Ovary (tissue), 9 donors: Measurements from ENCODE around the gene TNFSF13. TPM values are rescaled to one million over a fixed set of nuclear protein-coding genes. Genes with fewer than 3 reads are reported as not detected.

Experiments
- DNase-seq, 5 donors: peaks; one replicate each; pipeline ENCODE4 v3.0.0-alpha.2; 2019 to 2020
- H3K27ac ChIP-seq, 2 donors: fragments of 200-600 bp; one replicate each; pipeline versions ENCODE4 v1.5.1 to v1.8.0; 2019 to 2022
- H3K27me3 ChIP-seq: fragments of 200-600 bp; one replicate; pipeline ENCODE4 v1.8.0; 2022
- H3K36me3 ChIP-seq: fragments of 200-600 bp; sonication (generic); one replicate; pipeline ENCODE4 v1.5.1; 2019
- H3K4me1 ChIP-seq: one replicate; pipeline ENCODE4 v1.8.1; 2013; ENCODE audit warnings: mild to moderate bottlenecking, moderate library complexity; ENCODE audit not compliant: insufficient read depth
- H3K4me3 ChIP-seq: fragments of 200-600 bp; sonication (generic); one replicate; pipeline ENCODE4 v1.5.1; 2017
- H3K9me3 ChIP-seq, 2 donors: fragments of 200-600 bp in 1 of 2; sonication (generic) in 1 of 2; one replicate each; pipeline versions ENCODE4 v1.5.1 to v1.8.1; 2013 to 2019; ENCODE audit warnings: mild to moderate bottlenecking in 1 of 2, moderate library complexity in 1 of 2
- CTCF ChIP-seq, 3 donors: fragments of 450-650 bp in 2 of 3; fragments of 200-600 bp in 1 of 3; IDR thresholded peaks; one replicate each; pipeline versions ENCODE4 v1.5.1 to v1.8.0; 2016 to 2022; ENCODE audit warnings: antibody characterized with exemption in 3 of 3, mild to moderate bottlenecking in 1 of 3
- EP300 ChIP-seq: sonication (generic); formaldehyde crosslinking; IDR thresholded peaks from one replicate; pipeline ENCODE4 v1.6.1; 2017; ENCODE audit warnings: antibody characterized with exemption
- POLR2A ChIP-seq: fragments of 450-650 bp; IDR thresholded peaks from one replicate; pipeline ENCODE4 v1.6.1; 2017; ENCODE audit warnings: antibody characterized with exemption, mild to moderate bottlenecking, moderate library complexity
- WGBS, 3 donors: extraction: QIAGEN DNeasy Blood & Tissue Kit in 1 of 3; methylation state at CpG; one replicate each; pipeline versions ENCODE4 v1.1.5 to v1.1.7; 2013 to 2017; 5-methylcytosine and 5-hydroxymethylcytosine counted together
- intact Hi-C, 4 donors: fragments of 100-400 bp; cut with DNase I; formaldehyde crosslinking; loops; one replicate each; pipeline versions ENCODE4 v1.11.0 to v1.15.1; 2022 to 2023
- polyA plus RNA-seq, 2 donors: library from polyadenylated mRNA; stranded (reverse); fragments of 200-250 nt in 1 of 2; fragments of 350-450 nt in 1 of 2; fragmentation: Illumina TruSeq in 1 of 2; extraction: RNeasy Lipid Tissue Mini Kit (QIAGEN cat#74804) in 1 of 2; gene quantifications; one replicate each; pipeline ENCODE4 v1.2.3, GENCODE V29; 2013 to 2014
- total RNA-seq, 7 donors: library from RNA; depleted of rRNA in 2 of 7; stranded (reverse); fragments of >200 nt in 2 of 7; fragmentation: NEBNext Ultra II Directional in 3 of 7; extraction: Animal tissue kit (Norgen Biotek cat#: 25700) in 3 of 7; gene quantifications; one replicate each; pipeline versions ENCODE4 v1.1.0 to v1.2.4, GENCODE V29; 2016 to 2023
- donor health status: DM: no; HTN: no; CAD: no; lungs with moderate emphysema.
- donor health status: DM: no; HTN: no; CAD: no.
- donor health status: Bipolar disorder and iron deficiency.
- donor health status: DM: yes; HTN: yes; CAD: no.
- donor health status: DM: no; HTN: no; CAD: no.
- donor health status: DM: yes; HTN: yes; CAD: no.

Gene TNFSF13
- total and polyA plus RNA-seq, 9 donors, result 10.4 to 38.8 (median 21.7) TPM

GRCh38 chr17:7580604-7581575, 22.3 kb downstream of the TNFSF13 start:
- no peaks in the 10 kb centered on the region for H3K27me3 ChIP-seq
- TF ChIP-seq CTCF (IDR thresholded peaks at IDR 0.05), result no peak
- peak overlapping the region in 1 of 2 donors; percentile 7 for H3K27ac ChIP-seq
- peak in 1 of 5 donors; percentile 27 for DNase-seq
- intact Hi-C loops, result no loop called here
- H3K36me3 ChIP-seq, result no peaks in the 10 kb centered on the region
- H3K4me1 ChIP-seq, result peaks cover 18% of the 10 kb centered on the region
- no peak overlapping the region for H3K4me3 ChIP-seq
- no peaks in the 10 kb centered on the region for H3K9me3 ChIP-seq
- 66 to 69% (median 68%) methylated on average over 23 of the region's 23 CpGs for WGBS, 3 donors

- intact Hi-C loops, result no loop called here
- peaks cover 18% of the 10 kb centered on the region for H3K4me1 ChIP-seq
- H3K27ac ChIP-seq, result peak overlapping the region; percentile 83 to 93
- no peaks in the 10 kb centered on the region for H3K9me3 ChIP-seq
- DNase-seq, result peak in 4 of 5 donors; percentile 56 to 77 (median 74)
- WGBS, 3 donors, result 67 to 76% (median 75%) methylated on average over 33 to 36 of the region's 36 CpGs
- H3K36me3 ChIP-seq, result no peaks in the 10 kb centered on the region
- TF ChIP-seq CTCF (IDR thresholded peaks at IDR 0.05) (no peak), EP300 (no peak), POLR2A (no peak)
- no peaks in the 10 kb centered on the region for H3K27me3 ChIP-seq
- peak overlapping the region; percentile 77 for H3K4me3 ChIP-seq
Measured at GRCh38 chr17:7582396-7583252, 24.1 kb downstream of the TNFSF13 start.

GRCh38 chr17:7583253-7584109, 24.9 kb downstream of the TNFSF13 start, which contains the start of gene MPDU1:
Gene MPDU1 (plus strand): TSS chr17:7583852. CDS start chr17:7583863, 11 bp downstream.
- no peaks in the 10 kb centered on the region for H3K9me3 ChIP-seq
- no peaks in the 10 kb centered on the region for H3K36me3 ChIP-seq
- DNase-seq, result peak; percentile 97 to 99 (median 98)
- H3K27ac ChIP-seq, result peak within 1 kb of the TSS; percentile 83 to 93
- intact Hi-C loops, result no loop called here
- WGBS, 3 donors, result 10 to 13% (median 11%) methylated on average over 67 to 69 of the region's 69 CpGs
- H3K4me3 ChIP-seq, result peak within 1 kb of the TSS; percentile 77
- peaks cover 21% of the 10 kb centered on the region for H3K4me1 ChIP-seq
- no peaks in the 10 kb centered on the region for H3K27me3 ChIP-seq
- TF ChIP-seq CTCF (IDR thresholded peaks at IDR 0.05) (peak in 1 of 3 donors; percentile 3), EP300 (no peak), POLR2A (peak; percentile 35)
